NCI-H510A treated with DMSO at 0.1 percent for 48 hours (cell line): ENCODE results near the gene SORBS1.

Source experiments
- DNase-seq: peaks from one replicate; lab custom pipeline; 2025; lab: John Stamatoyannopoulos, UW

SORBS1 gene

GRCh38 chr10:95561177-95561863 lies at the start of gene SORBS1:
SORBS1 (minus strand) TSS chr10:95561371; CDS start chr10:95441135, 120,236 bp downstream.
- DNase-seq: peak; percentile 99

- no peak for DNase-seq
Measured at GRCh38 chr10:95610727-95611126, 49.6 kb upstream of the SORBS1 start.

DNA sequence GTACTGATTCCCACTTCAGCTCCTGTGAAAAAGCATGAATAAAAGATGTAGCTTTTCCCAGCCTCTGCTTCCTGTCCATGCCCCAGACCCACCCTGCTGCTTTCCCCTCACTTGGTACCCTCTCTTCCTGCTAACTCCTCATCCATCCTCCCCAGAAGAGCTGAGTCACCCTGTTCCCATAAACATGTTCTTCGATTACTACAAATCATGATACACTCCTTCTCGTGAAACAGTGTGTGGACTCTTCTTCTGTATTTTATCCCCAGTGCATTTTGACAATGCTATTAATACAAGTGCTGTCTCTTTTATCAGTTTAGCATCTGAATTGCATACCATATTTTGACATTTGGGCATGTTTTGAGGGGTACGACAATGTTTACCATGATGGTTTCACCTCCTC lies 45.8 kb upstream of the SORBS1 start:
- no peak for DNase-seq

DNA sequence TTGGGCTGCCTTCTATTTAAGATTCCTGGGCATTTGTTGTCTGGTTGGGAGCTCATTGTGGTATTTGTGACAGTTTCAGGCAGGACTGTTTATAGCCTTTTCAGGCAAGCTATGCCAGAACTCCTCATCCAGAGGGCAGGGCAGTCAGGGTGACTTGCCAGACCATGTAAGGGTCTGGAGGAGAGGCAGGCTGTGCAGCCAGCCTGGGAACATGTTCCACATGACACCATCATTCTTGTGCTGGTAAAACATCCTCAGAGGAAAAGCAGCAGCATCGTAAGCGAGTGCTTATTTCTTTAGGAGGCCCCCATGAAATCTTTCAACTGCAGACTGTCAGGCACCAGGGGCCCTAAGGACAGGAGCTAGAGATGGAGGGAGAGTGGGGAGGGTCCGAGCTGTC lies 44.0 kb upstream of the SORBS1 start:
- DNase-seq: no peak

DNA sequence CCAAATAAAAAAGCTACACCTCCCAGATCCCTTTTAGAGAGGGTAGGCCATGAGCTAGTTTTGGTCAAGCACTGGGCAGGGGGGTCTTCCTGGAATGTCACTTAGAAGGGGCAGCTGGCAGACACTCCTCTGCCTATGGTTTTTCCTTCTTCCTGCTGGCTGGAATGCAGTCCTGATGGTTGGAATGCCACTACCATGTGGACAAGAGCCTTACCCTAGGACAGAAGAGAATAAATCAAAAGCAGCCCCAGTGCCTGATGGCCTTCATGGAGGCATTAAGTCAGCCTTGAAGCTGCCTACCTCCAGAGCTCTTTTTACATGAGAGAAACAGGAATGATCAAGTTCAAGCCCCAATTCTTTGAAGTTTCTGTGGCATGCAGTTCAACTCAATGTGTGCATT lies 43.5 kb upstream of the SORBS1 start:
- no peak for DNase-seq

- no peak for DNase-seq
Measured at GRCh38 chr10:95602382-95602781, 41.2 kb upstream of the SORBS1 start.

DNA sequence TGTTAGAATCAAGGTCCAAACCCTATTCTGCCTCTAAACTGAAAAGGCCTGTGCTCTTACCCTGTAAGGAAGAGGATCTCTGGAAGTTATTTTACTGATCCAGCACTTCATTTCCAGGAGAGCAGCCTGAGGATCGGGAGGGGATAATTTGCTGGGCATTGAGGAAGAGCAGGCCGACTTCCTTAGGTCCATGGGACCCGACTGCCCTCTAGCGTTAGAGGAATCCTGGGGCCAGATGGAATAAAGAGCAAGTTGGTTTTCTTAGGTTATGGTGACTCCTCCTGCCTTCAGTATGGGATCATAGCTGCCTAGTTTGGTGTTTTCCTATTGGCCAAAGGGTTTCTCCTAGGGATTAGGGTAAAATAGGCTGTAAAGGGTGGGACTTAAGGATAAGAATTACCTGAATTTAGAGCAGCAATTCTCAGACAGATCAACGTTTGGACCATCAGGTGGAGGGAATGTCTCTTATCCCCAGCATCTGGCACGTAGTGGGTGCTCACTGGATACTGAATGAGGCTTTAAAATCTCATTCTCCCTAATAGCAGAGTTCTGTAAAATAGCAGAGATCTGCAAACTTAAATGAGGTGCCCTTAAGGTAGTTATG lies 40.0 kb upstream of the SORBS1 start:
- DNase-seq: peak; percentile 97

DNA sequence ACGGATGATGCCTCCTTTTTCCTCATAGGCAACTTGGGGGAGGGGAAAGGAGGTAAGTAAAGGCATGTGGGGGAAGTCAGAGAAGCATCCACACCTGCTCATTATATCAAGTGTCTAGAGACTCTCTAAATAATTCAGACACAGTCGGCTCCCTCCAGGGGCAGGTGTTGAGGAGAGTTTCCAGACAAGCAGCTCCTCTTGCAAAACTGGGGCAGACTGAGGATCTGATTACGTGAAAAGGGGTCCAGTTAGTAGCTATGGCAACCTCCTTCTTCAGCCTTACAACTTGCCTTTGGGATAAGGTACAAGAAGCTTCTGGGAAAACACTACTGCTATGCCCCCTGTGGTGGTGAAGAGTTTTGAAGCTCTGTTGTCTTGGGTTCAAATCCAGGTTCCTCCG lies 39.0 kb upstream of the SORBS1 start:
- no peak for DNase-seq

DNA sequence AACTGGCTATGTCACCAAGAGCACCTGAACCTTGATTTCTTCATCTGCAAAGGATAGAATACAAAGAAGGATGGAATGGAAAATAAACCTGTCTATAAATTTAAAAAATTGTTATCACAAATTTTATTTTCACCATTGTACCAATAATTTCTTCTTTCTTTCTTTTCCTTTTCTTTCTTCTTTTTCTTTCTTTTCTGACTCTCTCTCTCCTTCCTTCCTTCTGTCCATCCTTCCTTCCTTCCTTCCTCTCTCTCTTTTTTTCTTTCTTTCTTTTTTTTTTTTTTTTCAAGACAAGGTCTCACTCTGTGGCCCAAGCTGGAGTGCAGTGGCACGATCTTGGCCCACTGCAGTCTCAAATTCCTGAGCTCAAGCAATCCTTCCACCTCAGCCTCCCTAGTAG lies 36.6 kb upstream of the SORBS1 start:
- no peak for DNase-seq

GRCh38 chr10:95588025-95588424 lies 26.9 kb upstream of the SORBS1 start:
- no peak for DNase-seq

- no peak for DNase-seq
Measured at GRCh38 chr10:95579835-95580535, 18.8 kb upstream of the SORBS1 start.

DNA sequence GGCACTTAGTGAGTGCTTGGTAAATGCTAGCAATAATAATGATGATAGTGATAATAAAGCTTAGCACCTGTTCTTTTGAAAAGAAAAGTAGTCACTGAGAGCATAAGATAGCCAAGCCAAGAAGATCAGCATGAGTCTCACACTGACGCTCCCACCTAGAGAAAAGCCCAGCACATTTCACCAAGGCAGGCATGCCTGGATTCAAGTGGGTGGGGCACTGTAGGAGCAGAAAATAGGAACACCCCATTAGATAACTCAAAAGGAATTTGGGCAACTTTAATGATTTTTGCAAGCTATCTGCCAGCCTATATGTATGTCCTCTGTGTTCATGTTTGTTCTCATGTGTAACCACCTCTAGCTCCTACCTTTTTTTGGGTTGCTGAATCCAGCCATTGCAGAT lies 18.1 kb upstream of the SORBS1 start:
- no peak for DNase-seq

DNA sequence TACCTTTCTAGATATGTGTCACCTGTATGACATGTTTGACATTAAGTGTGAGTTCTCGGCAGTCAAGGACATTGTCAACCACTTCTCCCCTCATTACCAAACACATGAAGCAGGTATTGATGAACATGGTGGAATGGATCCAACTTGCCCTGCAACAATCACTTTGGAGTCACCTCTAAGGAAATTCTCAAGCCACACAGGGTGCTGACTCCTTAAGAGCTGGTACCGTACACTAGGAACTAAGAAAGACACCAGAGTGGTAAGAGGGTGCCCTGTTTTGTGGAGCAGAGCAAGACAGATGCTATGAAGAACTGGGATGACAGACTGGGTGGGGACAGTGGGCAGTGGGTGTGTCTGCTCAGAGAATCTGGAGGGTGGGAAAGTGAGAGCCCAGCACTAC lies 17.4 kb upstream of the SORBS1 start:
- DNase-seq: no peak

- DNase-seq: no peak
Measured at GRCh38 chr10:95574649-95575365, 13.6 kb upstream of the SORBS1 start.

DNA sequence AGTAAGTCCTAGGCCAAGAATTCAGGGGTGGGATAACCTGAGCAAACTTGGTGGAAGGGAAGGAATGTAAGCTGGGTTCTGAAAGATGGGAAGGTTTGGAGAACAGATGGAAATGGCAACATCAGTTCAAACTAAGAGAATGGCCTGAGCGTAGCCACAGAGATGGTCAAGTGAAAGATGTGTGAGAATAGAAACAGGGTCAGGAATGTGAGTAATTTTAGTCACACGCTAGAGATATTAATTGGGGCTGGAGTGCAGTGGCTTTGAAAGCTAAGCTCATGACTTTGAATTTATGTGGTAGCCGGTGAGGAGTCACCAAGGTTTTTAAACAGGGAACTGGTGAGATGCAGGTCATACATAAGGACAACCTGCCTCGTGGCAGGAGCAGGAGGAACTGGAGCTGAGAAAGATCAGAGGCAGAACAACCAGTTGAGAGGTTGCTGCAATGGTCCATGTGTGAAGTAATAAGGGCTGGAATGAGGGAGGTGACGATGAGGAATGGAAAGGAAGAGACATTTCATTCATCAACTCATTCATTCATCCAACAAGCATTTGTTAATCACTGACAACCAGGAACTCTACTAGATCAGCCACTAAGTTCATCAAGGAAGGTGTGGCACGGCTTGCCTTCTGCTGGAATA lies 12.9 kb upstream of the SORBS1 start:
- DNase-seq: no peak

DNA sequence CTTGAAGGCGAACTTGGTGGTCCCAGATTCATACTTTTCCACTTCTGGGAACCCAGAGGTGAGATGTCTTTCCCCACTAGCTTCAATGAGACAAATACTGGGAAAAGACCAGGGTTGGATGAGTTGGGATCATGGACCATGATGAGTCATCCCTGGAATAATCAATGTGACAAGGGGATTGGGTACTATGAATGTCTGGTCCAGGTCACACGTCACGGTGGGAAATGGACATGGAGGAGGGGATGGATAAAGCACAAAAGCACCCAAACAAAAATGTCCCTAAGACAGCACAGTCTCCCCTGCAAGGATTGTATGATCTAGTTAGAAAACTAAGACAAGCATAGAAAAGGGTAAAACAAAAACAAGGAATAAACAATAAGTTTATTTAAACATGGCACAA lies 12.4 kb upstream of the SORBS1 start:
- no peak for DNase-seq

DNA sequence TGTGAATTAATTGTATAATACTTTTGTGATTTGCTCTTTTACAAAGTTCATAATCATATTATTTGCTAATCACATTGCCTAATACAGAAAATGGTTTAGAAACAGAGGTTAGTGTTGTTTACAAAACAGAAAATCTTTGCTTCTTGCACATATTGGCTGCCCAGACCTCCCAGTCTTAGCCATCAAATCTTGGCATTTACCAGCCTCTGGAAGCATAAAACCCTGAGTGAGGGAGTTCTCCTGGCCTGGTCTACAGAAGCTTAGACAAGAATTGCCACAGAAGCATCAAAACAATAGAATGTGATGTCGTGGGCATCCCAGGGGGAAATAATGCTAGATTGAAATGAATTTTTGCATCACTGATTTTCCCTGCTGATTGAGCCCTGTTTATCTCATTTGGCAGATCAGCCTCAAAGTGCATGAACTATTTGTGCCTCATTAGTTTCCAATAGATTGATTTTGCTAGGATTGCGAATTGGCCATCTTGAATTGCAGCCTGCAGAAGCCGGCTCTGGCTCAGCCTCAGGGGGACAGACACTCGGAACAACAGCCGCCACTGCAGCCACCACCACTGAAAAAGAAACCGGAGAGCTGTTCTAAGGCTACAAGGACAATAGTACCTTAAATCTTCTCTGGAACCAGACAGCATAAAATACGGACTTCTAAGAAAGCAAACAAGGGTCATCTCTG lies 11.1 kb upstream of the SORBS1 start:
- DNase-seq: no peak

DNA sequence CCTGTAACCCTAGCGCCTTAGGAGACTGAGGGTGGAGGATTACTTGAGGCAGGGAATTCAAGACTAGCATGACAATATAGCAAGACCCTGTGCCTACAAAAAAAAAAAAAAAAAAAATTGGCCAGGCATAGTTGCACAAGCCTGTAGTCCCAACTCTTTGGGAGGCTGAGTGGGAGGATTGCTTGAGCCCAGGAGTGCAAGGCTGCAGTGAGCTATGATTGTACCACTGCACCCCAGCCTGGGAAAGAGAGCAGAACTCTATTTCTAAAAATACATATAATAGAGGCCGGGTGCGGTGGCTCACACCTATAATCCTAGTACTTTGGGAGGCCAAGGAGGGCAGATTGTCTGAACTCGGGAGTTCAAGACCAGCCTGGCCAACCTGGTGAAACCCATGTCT lies 10.2 kb upstream of the SORBS1 start:
- DNase-seq: no peak

DNA sequence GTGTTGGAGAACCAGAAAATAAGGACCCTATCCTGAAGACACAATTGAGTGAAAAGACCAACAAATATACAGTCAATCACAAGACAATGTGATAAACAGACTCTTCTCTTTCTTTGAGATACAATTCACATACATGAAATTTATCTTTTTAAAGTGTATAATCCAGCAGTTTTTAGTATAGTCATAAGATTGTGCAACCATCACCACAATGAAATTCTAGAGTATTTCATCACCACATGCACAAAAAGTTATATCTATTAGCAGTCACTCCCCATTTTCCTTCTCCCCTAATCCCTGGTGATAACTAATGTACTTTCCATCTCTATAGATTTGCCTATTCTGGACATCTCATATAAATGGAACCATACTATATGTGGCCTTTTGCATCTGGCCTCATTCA lies 8.2 kb upstream of the SORBS1 start:
- DNase-seq: no peak

DNA sequence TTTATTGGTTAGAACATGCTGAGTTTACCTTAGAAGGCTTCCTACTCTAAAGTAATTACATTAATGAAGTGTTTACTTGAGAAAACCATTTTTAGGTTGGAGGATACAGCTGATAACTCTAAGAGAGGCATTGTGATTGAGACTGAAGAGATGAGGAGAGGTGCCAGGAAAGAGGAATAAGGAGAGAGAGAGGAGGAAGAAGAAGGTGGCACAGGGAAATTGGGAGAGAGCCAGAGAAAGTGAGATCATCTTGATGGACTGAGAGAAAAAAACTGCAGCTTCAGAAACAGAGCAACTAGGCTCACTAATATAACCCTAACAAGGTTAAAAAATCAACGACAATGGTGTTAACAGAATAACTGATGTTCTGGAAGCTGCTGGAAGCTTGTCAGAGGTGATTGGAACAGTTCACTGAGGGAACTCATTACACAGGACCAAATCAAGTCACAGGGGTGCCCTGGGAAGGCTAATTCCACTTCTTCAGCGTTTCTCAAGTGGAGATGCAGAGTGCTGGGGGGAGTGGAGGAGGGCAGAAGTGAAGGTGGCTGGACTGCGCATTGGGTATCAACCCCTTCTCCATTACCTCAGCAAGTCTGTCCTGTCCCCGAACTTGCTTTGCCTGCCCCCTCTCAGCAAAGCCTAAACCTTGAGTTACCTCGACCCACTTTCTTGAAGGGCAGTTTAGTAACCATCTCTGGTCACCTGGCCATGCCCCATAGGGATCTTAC lies 6.9 kb upstream of the SORBS1 start:
- DNase-seq: no peak

GRCh38 chr10:95566136-95566535 lies 5.0 kb upstream of the SORBS1 start:
- DNase-seq: no peak
